Measurements from ENCODE around the gene ADD1.

ADD1 gene

DNA sequence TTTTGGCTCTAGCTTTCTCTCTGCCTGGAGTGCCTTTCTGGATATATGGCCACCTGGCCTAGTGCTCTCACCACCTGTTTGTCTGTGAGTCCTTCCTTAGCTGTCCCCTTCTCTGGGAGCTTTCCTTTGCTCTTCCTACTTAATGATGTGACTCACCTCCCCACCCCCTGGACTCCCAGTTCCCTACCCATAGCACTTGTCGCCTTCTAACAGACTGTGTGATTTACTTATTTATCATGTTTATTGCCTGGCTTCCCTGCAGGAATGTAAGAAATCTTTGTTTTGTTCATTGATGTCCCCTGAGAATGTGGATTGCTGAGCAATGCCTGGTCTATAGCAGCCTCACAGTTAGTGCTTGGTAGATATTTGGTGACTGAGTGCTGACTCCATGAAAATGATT is 18.9 kb downstream of the ADD1 start:
- no peak for DNase-seq

DNA sequence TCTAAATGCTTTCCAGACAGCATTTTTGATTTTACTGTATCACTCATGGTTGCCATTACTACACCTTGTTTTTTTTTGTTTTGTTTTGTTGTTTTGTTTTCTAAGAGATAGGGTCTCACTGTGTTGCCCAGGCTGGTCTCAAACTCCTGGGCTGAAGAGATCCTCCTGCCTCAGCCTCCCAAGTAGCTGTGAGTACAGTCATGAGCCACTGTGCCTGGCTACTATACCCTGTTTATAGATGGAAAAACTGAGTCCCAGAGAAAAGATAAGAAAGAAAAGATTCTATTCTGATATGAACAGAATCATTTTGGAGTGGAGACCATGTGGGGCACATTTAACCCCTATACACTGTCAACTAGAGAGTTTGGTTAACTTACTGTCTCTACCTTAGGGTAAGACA is 20.0 kb downstream of the ADD1 start:
- DNase-seq, result no peak

DNA sequence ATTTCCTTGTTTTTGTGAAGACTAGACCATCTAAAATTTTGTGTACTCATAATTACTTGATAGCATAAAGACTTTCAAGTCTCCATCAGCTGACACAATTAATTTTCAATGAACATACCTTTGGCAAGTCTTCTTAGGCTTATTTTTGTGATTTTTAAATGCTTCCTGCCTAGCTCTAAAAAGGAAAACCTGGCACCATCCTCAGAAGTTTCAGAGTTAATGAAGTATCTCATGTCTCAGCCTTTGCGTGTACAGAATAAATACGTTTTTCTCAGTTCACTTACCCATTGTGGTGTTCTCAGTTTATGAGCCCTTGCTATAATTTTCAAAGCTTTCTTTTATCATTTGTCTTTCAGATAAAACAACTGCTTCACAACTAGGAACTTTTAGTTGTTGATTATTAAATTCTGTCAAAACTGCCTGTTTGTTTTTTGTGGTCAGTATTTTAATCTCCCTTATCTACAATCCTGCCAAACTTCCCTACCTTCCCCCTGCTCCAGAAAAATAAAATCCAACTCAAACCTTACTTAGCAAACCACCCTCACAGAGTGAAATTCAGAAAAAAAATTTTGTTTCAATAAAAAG is 21.6 kb downstream of the ADD1 start:
- DNase-seq, result no peak

DNA sequence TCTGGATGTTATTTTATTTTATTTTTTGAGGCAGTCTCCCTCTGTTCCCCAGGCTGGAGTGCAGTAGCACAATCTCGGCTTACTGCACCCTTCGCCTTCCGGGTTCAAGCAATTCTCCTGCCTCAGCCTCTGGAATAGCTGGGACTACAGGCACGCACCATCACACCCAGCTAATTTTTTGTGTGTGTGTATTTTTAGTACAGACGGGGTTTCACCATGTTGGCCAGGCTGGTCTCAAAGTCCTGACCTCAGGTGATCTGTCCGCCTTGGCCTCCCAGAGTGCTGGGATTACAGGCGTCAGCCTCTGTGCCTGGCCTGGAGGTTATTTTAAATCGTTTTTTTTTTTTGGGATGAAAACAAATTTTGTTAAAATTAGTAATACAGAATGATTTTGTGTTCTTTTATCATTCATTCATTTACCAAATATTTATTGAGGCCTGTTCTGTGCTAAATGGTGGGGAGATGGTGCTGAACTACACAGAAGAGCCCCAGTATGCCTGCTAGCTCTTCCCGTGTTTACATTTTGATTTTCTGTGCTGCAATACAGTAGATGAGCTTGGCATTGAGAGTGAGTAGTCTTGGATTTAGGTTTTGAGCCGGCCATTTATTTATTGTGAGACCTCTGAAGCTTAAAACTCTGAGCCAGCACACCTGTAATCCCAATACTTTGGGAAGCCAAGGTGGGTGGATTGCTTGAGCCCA is 22.7 kb downstream of the ADD1 start:
- no peak for DNase-seq

DNA sequence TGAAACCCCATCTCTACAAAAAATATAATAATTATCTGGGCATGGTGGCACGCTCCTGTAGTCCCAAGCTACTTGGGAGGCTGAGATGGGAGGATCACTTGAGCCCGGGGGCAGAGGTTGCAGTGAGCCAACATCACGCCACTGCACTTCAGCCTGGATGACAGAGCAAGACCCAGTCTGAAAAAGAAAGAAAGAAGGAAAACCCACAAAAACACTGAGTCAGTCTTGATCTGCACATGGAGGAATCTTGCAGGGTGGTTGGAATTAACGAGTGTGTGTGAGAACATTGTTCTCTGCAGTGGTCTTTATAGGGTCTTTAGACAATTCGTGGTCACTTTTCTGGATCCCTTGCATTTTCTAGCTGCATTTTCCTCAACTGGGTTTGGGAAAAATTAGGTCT is 23.2 kb downstream of the ADD1 start:
- DNase-seq, result no peak

DNA sequence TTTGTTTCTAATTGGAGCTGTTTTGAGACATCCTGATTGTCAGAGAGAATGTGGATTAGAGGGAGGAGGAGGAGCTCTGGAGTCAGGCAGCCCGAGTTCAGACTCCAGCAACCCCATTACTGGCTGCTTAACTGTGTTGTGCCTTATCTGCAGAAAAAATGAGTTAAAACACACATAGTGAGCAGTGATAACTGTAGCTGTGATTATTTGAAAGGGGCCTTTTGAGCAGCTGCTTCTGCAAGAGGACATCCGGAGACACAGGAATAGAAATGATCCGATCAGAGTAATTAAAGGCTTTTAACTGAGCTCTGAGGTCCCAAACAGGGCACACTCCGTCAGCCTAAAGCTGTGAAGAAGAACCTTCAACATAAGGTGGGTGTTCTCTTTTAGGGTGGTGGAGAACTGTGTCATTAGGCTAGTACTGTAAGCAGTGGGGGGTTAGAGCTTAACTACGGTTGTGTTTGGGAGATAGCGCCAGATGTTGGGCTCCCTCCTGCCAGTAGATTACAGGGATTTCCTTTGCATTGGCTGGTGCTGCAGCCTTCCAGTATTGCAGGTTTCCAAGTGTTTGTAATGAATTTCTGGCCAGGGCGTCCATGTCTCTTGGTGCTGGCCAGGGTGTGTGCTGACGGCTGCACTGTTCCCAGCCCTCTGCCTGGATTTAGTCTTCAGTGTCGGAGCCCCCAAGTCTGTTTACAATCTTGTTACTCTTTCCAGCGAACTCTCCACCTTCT is 24.3 kb downstream of the ADD1 start:
- no peak for DNase-seq

DNA sequence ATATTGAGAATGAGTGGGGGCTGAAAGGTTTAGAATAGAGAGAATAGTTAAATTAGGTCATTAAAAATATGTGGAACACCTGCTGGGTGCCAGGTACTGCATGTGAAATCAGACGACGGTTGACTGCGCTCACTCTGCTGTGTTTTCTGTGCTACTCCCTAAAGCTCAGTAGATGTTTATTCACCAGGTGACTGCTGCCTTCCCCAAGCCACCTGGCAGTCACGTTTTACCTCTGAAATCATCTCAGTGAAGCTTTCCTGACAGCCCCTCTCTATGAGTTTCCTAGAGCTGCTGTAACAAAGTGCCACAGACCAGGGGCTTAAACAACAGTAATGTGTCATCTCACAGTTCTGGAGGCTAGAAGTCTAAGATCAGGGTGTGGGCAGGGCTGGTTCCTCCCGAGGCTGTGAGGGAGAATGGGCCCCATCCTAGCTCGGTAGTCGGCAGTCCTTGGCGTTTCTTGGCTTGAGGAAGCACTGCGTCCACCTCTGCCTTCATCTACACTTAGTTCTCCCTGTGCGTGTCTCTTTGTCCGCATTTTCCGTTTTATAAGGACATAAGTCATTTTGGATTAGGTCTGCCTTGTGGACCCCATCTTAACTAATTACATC is 25.3 kb downstream of the ADD1 start:
- DNase-seq, result no peak

DNA sequence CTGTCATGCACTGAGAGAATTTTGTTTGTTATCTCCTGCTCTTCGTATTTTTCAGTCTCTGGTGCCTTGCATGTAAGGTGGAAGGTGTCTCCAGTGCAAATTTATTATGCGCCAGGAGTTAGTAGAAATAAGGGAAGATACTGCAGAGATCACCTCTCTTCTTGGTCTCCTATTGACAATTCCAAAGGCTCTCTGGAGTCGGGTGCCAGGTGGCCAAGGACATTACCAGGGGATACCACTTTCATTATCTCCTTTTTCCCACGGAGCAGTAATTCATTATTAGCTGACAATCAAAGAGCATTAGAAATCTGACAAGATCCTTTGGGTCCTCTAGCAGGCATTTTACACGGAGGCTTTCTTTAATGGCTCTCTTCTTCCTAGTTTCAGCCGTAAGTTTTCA is 26.0 kb downstream of the ADD1 start:
- no peak for DNase-seq

DNA sequence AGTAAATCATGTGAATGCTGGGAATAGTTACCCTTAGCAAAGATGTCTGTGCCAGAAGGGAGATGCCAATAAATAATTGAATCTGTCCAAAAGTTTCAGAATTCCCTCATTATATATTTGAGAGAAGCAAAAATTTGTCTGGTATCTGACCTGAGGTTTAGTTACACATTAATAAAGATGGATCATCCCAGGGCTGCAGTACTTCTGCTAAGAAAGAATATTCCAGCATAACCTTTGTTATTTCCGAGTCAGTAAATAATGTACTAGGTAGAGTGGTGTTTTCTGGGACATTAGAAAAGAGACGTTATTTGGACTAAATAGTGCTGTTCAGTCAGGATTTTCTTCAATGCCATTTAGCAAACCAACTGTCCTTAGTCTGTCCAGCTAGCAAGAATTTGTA is 26.4 kb downstream of the ADD1 start:
- no peak for DNase-seq

DNA sequence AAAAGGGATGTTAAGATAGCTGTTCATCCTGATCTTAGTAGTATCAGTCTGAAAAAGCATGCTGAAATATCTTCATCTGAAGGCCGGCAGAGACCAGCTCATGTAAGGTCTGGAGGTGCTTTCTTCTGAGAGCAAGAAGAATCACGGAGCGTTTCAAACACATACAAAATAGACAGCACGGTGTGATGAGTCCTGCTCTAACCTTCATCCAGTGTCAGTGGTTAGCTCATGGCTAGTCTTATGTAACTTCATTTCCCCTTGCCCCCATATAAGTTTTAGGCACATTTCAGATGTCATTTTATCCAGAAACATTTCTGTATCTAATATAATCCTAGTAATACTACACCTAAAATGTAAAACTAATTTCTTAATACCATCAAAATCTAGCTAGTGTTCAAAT is 27.8 kb downstream of the ADD1 start:
- no peak for DNase-seq

DNA sequence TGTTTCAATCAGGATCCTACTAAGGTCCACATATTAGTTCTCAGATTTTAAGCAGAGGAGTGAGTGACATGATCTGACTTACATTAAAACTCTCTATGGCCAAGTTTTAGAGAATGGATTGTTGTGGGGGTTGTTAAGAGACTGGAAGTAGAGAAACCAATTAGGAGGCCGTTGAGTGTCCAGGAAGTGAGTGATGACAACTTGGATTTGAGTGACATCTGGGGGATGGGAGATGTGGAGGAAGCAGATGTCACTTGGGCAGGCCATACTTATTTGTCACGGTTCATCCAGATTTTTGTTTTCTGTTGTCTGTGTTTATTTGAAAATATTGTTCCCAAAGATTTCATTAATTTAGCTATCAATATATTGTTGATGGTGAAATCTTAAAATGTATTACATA is 28.3 kb downstream of the ADD1 start:
- no peak for DNase-seq

DNA sequence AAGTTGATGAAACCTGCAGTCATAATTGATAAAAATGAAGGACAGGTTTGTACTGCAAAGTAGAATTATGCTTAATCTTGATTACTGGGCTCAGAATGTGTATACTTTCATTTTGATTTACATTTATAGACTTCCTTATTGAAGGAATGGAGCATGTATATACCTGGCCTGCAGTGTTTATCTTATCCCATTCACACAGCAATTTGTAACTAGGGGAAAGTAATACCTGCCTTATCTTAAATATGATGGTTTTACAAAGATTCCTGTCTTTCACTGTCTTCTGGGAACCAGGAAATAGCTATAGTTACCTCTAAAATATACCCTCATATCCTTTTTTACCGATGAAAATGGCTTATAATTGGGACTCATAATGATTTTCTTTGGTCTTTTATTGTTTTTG is 29.7 kb downstream of the ADD1 start:
- DNase-seq, result no peak

DNA sequence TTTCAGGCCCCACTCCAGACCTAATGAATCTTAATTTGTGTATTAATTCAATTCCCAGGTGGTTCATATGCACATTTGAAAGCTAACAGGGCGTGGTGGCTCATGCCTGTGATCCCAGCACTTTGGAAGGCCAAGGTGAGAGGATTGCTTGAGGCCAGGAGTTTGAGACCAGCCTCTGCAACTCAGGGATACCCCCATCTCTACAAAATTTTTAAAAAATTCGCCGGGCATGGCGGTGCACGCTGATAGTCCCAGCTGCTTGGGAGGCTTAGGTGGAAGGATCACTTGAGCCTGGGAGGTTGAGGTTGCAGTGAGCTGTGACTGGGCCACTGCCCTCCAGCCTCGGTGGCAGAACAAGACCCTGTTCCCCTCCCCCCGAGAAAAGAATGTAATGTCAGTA is 31.2 kb downstream of the ADD1 start:
- no peak for DNase-seq

DNA sequence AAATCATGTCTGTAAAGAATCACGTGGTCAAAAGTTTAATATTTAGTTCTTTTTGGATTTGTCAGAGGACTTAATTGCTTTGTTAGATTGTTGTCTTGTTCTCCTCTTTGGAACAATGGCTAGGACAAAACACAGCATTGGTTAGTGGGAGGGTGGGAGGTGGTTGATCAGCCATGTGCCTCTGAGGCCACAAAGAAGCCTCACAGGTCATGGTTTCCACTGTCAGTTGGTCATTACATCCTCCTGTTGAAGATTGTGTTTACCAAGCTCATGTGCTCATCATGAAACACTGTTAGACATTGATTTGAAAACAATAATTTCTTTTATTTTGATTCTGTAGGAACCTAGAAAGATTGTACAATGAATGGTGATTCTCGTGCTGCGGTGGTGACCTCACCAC is 31.9 kb downstream of the ADD1 start:
- no peak for DNase-seq

DNA sequence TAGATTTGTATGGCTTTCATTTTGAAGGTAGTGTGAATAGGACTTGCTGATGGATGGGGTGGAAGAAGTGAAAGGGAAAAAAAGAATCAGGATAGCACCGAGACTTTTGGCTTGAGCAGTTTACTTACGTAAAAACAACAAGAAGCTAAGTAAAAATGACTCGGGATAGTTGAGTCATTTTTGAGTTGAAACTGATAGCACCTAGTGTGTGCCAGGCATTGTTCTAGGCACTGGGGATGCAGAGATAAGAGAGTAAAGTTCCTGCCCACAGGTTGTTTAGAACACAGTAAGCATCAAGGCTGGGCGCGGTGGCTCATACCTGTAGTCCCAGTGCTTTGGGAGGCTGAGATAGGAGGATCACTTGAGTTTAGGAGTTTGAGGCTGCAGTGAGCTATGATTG is 34.7 kb downstream of the ADD1 start:
- DNase-seq, result no peak

DNA sequence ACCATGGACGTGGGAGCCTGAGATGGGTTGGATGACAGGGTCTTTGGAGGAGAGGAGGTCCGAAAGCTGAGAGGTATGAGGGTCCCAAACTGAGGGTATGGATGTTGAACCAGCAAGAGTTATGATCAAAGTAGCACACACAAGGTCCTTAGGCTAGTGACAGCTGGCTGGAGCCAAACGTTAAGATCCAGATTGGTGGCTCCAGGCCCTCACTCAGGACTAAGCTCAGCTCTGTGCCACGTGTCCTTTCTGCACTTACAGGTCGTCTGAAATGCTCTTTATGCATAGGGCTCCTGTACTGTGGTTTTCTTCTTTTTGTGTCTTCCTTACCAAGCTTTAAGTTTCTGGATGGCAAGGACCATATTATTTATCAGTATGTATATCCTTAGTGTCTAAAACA is 35.4 kb downstream of the ADD1 start:
- DNase-seq, result no peak

DNA sequence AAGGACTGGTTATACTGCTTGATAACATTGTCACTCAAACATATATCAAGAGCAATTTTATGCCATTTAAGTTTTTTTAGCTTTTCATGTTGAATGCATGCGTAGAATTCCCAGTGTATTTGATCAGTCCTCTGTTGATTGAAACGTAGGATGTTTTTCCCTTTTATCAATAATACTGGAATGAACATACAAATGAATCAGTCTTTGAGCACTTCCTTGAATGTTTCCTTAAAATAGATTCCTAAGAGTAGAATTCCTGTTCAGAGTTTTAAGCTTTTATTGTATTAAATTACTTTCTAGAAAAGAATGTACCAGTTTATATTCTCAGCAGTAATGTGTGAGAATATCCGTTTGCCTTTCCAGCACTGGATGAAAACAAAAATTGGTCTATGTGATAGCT is 37.8 kb downstream of the ADD1 start:
- no peak for DNase-seq

DNA sequence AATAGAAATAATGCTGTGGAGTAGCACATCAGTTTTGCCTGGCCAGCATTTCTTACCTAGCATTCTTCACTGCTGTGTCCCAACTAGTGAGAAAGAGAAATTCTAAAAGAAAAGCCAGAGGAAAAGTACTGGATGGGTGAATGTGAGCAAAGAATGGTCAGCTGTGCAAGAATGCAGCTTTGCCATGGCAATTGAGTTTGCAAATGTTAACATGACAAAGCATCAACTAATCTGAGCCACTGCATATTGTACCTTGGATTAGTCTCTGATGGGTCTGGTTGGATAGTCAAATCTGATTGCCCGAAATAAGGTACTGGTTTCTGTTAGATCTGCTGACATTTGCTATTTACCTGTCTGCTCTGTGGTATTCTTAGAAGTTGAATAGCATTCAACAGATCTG is 38.7 kb downstream of the ADD1 start:
- DNase-seq, result no peak

DNA sequence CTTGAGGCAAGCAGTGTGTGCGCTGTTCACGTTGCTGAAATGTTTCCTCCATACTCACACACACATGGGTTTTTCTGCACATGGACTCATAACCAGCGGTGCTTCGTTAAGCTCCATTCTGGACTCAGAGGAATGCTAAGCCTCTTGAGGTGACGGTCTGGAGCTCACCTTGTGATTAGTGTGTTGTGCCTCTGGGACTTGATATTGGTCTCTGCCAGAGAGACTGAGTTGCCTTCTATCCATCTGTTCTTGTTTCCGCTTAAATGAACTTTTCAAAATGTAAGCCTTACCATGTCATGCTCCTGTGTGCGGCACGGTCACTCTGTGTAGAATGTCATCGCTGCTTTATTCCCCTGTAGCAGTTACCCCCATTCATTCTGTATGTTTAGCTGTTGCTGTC is 42.5 kb downstream of the ADD1 start:
- DNase-seq, result no peak

DNA sequence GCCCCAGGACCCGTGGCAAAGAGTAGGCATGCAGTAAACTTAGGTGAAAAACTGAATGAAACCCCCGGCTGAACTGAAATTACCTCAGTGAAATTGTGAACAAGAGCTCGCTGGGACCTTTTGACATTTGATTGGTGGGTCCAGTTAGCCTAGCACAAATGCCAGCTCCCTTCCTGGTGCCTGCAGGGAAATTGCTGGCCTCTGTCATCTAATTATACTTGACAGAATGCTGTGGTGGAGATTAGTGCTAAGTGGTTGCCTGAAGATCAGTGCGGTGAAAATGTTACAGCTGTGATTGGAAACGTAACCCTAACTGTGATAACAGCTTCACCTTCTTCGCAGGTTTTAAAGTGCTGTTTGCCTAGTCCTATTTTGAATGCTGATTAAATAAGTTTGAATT is 43.0 kb downstream of the ADD1 start:
- DNase-seq, result no peak

DNA sequence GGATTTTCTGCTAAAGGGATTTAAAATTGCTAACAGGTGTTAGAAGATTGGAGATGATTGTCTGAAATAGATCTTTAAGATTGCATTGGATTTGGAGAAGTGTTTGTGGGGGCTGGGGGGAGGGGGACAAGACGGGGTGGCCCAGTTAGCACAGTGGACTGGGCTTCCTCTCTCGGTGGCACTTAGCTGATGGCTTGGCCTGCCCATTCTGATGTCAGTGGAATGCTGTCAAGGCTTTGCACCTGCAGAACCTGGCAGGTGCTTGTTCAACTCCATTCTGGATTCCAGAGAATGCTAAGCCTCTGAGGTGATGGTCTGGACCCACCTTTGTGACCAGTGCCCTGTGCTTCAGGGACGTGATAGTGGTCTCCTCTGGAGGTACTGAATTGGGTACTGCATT is 43.7 kb downstream of the ADD1 start:
- no peak for DNase-seq

DNA sequence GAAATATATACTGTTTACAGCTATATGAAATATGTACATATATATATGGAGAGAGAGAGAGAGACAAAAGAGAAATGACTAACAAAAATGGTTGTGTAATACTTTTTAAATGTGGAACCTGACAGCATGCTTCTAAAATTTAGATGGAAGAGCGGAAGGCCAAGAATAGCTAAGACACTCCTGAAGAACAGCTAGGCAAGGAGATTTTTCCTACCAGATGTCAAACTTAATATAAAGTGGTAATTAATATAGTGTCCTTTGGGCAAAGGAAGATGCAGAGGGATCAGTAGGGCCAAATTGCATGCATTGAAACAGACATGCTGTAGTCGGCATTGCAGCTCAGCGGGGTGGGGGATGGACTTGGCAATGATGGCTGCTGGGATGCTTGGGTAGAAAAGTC is 45.2 kb downstream of the ADD1 start:
- no peak for DNase-seq

DNA sequence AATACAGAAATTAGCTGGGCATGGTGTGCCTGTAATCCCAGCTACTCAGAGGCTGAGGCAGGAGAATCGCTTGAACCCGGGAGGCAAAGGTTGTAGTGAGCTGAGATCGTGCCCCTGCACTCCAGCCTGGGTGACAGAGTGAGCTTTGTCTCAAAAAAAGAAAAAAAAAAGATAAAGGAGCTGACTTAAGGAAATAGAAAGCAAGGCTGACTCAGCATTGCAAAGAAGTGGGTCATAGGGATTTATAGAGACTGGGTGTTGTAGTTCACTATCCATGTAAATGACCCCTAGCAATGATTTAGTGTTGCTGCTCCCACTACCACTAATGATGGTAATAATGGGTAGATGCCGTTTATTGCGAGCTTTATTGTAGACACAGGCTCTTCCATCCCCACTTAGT is 47.6 kb downstream of the ADD1 start:
- no peak for DNase-seq

DNA sequence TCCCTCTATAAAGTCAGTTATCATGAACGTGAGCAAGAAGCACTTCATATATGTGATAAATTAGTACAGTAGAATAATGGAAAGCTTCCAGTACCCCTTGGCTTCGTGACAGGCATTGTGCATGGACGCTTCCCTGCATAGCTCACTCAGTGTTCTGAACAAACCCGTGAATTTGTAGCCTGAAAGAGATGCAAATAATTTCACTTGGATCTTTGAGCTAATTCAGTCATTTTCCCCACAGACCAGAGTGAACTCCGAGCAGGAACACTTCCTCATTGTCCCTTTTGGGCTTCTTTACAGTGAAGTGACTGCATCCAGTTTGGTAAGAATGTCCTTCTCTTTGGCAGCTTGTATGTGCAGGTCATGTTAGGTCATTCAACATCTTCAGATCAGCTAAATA is 50.1 kb downstream of the ADD1 start:
- DNase-seq, result no peak

All from SHP77 treated with DMSO at 0.1 percent for 48 hours (cell line).